ENCODE data around the gene ANGPT4. TPM values are rescaled to one million over a fixed set of nuclear protein-coding genes. Genes with fewer than 3 reads are reported as not detected.
A peak's percentile ranks its signal among the peaks of the same experiment; 100 is the strongest.

Gene ANGPT4
- total and polyA plus RNA-seq, 2 of the 13 experiments (the other 11 are each of a cell fraction or from before 2014, with no cell fraction given): not detected

DNA sequence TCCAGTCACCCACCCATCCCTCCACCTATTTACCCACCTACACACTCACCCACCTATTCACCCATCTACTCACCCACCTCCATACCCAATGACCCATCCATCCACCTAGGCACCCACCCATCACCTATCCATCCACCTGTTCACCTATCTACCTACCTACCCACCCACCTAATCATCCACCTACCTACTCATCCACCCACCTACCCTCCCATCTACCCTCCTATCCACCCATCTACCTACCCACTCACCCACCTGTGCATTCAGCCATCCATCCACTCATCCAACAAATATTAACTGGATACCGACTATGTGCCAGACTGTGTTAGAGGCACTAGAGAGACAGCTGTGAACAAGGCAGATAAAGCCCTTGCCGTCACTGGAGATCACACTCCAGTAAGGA is 45.6 kb upstream of the ANGPT4 start:
- CTCF ChIA-PET (ENCODE audit: low intra/inter-chr PET ratio, low total read pairs): no interaction called here
- no peak overlapping the region for H3K9ac ChIP-seq (ENCODE audit: insufficient read depth, low read depth, low read length)
- intact Hi-C loops (cut with micrococcal nuclease; ENCODE audit: unreplicated experiment): no loop called here

More for the DNA sequence above, 45.6 kb upstream of the ANGPT4 start:
- H3K27ac ChIP-seq (ENCODE audit: extremely low read length, insufficient read depth, low read length): no peak overlapping the region
- no peak for FAIRE-seq
- 0% methylated on average over 2 of the region's 2 CpGs for WGBS (ENCODE audit: low lambda C conversion rate)
- H3K9me3 ChIP-seq (ENCODE audit: low read length): no peaks in the 10 kb centered on the region
- POLR2A ChIA-PET: no interaction called here
- H3K79me2 ChIP-seq (ENCODE audit: insufficient read depth, low read length): no peaks in the 10 kb centered on the region
- no peak for DNase-seq (ENCODE audit: low spot score)
- no peak overlapping the region for H3K4me2 ChIP-seq (ENCODE audit: low read depth, low read length)
- H3K4me1 ChIP-seq (ENCODE audit: insufficient read depth, low read length): no peaks in the 10 kb centered on the region
- in situ Hi-C loops (cut with HindIII; ENCODE audit: extremely low pct_ligation_motif_present, low pct_unique_long_range_greater_than_20kb): no loop called here
- ATAC-seq: no peak
- H3K36me3 ChIP-seq (replicated peaks in 1 of 2; ENCODE audit: control insufficient read depth in 1 of 2, insufficient read depth in 2 of 2, low read length in 2 of 2): no peaks in the 10 kb centered on the region
- H3K4me3 ChIP-seq (replicated peaks in 1 of 3; ENCODE audit: insufficient read depth in 1 of 3, low read depth in 2 of 3, low read length in 3 of 3): no peak overlapping the region
- TF ChIP-seq PLRG1 (conservative IDR thresholded peaks at IDR 0.05) (peak; percentile 91; the same call in 1 of the 2 replicates), ZNF282 (IDR thresholded peaks at IDR 0.05; ENCODE audit: partially characterized antibody) (peak; percentile 60), NBN (conservative IDR thresholded peaks at IDR 0.05) (peak; percentile 94; the same call in 1 of the 2 replicates), SKI (IDR thresholded peaks at IDR 0.05; ENCODE audit: partially characterized antibody) (no peak), NONO (IDR thresholded peaks at IDR 0.05) (0 out of 2 replicates have a peak, but pooled peaks have one; percentile 93), NONO (CRISPR knock-in tag; conservative IDR thresholded peaks at IDR 0.05) (no peak), FOXP1 (IDR thresholded peaks at IDR 0.05) (peak; percentile 53; the same call in 1 of the 2 replicates), FOXP1 (CRISPR knock-in tag; IDR thresholded peaks at IDR 0.05) (no peak), SOX6 (IDR thresholded peaks at IDR 0.05) (0 out of 2 replicates have a peak, but pooled peaks have one; percentile 57), SOX6 (CRISPR knock-in tag; IDR thresholded peaks at IDR 0.05) (no peak), DMAP1 (CRISPR knock-in tag; IDR thresholded peaks at IDR 0.05) (no peak)
- TF ChIP-seq, protein P1, sequence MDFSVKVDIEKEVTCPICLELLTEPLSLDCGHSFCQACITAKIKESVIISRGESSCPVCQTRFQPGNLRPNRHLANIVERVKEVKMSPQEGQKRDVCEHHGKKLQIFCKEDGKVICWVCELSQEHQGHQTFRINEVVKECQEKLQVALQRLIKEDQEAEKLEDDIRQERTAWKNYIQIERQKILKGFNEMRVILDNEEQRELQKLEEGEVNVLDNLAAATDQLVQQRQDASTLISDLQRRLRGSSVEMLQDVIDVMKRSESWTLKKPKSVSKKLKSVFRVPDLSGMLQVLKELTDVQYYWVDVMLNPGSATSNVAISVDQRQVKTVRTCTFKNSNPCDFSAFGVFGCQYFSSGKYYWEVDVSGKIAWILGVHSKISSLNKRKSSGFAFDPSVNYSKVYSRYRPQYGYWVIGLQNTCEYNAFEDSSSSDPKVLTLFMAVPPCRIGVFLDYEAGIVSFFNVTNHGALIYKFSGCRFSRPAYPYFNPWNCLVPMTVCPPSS (IDR thresholded peaks at IDR 0.05): 0 out of 2 replicates have a peak, but pooled peaks have one; percentile 87
- TF ChIP-seq, protein P2, sequence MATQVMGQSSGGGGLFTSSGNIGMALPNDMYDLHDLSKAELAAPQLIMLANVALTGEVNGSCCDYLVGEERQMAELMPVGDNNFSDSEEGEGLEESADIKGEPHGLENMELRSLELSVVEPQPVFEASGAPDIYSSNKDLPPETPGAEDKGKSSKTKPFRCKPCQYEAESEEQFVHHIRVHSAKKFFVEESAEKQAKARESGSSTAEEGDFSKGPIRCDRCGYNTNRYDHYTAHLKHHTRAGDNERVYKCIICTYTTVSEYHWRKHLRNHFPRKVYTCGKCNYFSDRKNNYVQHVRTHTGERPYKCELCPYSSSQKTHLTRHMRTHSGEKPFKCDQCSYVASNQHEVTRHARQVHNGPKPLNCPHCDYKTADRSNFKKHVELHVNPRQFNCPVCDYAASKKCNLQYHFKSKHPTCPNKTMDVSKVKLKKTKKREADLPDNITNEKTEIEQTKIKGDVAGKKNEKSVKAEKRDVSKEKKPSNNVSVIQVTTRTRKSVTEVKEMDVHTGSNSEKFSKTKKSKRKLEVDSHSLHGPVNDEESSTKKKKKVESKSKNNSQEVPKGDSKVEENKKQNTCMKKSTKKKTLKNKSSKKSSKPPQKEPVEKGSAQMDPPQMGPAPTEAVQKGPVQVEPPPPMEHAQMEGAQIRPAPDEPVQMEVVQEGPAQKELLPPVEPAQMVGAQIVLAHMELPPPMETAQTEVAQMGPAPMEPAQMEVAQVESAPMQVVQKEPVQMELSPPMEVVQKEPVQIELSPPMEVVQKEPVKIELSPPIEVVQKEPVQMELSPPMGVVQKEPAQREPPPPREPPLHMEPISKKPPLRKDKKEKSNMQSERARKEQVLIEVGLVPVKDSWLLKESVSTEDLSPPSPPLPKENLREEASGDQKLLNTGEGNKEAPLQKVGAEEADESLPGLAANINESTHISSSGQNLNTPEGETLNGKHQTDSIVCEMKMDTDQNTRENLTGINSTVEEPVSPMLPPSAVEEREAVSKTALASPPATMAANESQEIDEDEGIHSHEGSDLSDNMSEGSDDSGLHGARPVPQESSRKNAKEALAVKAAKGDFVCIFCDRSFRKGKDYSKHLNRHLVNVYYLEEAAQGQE (IDR thresholded peaks at IDR 0.05; ENCODE audit: borderline replicate concordance in 1 of 2, low read depth in 1 of 2, low read length in 2 of 2): no peak
- TF ChIP-seq, protein P3, sequence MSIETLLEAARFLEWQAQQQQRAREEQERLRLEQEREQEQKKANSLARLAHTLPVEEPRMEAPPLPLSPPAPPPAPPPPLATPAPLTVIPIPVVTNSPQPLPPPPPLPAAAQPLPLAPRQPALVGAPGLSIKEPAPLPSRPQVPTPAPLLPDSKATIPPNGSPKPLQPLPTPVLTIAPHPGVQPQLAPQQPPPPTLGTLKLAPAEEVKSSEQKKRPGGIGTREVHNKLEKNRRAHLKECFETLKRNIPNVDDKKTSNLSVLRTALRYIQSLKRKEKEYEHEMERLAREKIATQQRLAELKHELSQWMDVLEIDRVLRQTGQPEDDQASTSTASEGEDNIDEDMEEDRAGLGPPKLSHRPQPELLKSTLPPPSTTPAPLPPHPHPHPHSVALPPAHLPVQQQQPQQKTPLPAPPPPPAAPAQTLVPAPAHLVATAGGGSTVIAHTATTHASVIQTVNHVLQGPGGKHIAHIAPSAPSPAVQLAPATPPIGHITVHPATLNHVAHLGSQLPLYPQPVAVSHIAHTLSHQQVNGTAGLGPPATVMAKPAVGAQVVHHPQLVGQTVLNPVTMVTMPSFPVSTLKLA (IDR thresholded peaks at IDR 0.05): 0 out of 2 replicates have a peak, but pooled peaks have one; percentile 14
- TF ChIP-seq, protein P4, sequence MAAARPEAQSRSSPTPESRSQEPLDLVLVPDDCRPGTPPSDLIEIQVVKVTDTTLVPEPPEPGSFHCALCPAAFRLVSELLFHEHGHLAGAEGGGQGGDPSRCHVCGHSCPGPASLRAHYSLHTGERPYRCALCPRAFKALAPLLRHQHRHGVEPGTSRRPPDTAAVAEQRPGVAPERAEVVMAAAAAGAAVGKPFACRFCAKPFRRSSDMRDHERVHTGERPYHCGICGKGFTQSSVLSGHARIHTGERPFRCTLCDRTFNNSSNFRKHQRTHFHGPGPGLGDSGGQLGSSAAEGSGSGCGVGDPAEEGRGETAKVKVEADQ (CRISPR knock-in tag; IDR thresholded peaks at IDR 0.05; ENCODE audit: borderline replicate concordance): no peak
- TF ChIP-seq, protein P5, sequence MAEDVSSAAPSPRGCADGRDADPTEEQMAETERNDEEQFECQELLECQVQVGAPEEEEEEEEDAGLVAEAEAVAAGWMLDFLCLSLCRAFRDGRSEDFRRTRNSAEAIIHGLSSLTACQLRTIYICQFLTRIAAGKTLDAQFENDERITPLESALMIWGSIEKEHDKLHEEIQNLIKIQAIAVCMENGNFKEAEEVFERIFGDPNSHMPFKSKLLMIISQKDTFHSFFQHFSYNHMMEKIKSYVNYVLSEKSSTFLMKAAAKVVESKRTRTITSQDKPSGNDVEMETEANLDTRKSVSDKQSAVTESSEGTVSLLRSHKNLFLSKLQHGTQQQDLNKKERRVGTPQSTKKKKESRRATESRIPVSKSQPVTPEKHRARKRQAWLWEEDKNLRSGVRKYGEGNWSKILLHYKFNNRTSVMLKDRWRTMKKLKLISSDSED (CRISPR knock-in tag; IDR thresholded peaks at IDR 0.05): no peak
- no peaks in the 10 kb centered on the region; the same call in 1 of the 2 replicates for H4K20me1 ChIP-seq (ENCODE audit: insufficient read depth, low read length)
- peaks cover 15 to 70% of the 10 kb centered on the region in 2 experiments for H3K27me3 ChIP-seq (ENCODE audit: control insufficient read depth in 1 of 2, insufficient read depth in 2 of 2, low read length in 2 of 2)
- no peak overlapping the region for H2AFZ ChIP-seq (ENCODE audit: low read length)
- BruUV-seq (replicated peaks): no TSS peak
